GM03348 (cell line): ENCODE results near the gene MAN1B1.

ENCODE experiments used
- DNase-seq: peaks from one replicate; pipeline ENCODE4 v3.0.0; 2012; ENCODE audit warnings: low spot score

MAN1B1 gene

DNA sequence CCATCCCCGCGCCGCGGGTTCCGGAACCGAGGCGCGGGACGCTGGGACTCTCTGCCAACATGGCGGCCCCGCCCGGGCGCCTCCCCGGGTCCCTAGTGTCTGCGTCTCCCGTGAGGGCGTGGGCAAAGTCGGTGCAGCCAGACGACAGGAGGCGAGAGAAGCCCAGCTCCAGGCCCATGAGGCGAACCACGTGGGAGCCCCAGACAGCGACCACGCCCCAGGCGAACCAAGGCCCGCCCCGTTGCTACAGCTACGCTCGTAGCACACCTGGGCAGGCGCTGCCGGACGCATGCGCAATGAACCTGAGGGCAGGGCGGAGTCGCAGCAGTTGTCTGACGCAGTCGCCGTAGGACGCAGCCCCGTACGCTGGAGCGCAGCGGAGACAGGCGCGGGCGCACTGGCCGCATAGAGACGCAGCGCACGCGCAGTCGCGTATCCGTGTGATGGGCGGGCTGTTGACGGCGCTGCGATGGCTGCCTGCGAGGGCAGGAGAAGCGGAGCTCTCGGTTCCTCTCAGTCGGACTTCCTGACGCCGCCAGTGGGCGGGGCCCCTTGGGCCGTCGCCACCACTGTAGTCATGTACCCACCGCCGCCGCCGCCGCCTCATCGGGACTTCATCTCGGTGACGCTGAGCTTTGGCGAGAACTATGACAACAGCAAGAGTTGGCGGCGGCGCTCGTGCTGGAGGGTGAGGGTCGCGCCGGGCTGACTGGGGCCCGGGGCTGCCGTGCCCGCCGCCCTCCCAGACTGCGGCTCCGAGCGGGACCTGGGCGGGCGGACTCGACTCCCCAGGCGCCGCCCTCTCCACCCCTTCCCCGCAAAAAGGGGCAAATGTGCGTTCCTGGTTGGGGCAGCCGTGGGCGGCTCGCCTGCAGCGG lies at the start of gene MAN1B1:
Gene MAN1B1 (plus strand): TSS at position 455 of the 878 bp plus-strand sequence. CDS start 15 bp downstream, at position 470.
- DNase-seq = peak; percentile 99

DNA sequence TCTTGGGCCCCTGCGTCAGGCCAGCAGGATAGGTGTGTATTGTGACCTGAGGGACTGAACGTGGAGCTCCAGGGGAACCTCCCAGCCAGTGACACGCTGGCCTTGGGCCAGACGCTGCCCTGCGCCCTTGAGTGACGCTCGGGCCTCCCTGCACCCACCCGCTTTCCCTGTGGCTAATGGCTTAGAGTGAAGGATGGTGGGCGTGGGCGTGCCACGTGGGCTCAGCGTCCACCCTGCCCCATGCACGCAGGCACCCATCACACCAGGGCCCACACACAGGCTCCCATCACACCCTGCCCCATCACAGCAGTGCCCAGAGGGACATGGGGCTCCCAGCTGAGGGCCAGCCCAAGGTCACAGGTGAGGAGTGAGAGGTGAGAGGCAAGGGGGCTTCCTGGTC lies 49.8 kb upstream of the MAN1B1 start:
- DNase-seq = no peak

GRCh38 chr9:137037483-137037882 lies 49.3 kb upstream of the MAN1B1 start:
- no peak for DNase-seq

GRCh38 chr9:137038916-137039315 lies 47.9 kb upstream of the MAN1B1 start:
- DNase-seq = no peak

GRCh38 chr9:137039611-137040366 lies 47.0 kb upstream of the MAN1B1 start:
- no peak for DNase-seq

DNA sequence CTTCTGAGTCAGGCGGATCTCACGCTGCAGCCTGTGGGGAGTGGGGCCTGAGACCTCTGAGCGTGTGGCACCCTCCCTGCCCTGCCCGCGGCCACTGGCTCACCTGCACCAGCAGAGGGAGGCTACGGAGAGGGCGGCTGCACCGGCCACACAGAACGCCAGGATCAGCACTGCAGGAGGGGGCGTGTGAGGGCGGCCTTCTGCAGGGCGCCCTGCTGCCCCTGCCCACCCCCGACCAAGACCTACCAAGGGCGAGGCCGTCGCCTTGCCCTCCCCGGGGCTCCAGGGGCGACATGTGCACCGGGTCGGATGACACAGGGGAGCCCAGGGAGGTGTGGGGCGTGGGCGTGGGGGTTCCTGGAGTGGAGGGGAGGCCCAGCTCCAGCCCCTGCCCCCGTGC lies 46.2 kb upstream of the MAN1B1 start:
- DNase-seq = no peak

- no peak for DNase-seq
Observed at GRCh38 chr9:137041124-137041523, 45.7 kb upstream of the MAN1B1 start.

GRCh38 chr9:137042751-137043727 lies 43.7 kb upstream of the MAN1B1 start:
- no peak for DNase-seq

- DNase-seq = no peak
Observed at GRCh38 chr9:137044037-137044436, 42.7 kb upstream of the MAN1B1 start.

- DNase-seq = peak; percentile 44
Observed at GRCh38 chr9:137044502-137045177, 42.1 kb upstream of the MAN1B1 start.

- DNase-seq = peak; percentile 71
Observed at GRCh38 chr9:137045294-137046087, 41.3 kb upstream of the MAN1B1 start.

GRCh38 chr9:137046088-137046787 lies 40.5 kb upstream of the MAN1B1 start, which contains the start of gene NPDC1:
Gene NPDC1 (minus strand): TSS chr9:137046177. CDS start chr9:137045989, 188 bp downstream.
- DNase-seq = peak; percentile 94

DNA sequence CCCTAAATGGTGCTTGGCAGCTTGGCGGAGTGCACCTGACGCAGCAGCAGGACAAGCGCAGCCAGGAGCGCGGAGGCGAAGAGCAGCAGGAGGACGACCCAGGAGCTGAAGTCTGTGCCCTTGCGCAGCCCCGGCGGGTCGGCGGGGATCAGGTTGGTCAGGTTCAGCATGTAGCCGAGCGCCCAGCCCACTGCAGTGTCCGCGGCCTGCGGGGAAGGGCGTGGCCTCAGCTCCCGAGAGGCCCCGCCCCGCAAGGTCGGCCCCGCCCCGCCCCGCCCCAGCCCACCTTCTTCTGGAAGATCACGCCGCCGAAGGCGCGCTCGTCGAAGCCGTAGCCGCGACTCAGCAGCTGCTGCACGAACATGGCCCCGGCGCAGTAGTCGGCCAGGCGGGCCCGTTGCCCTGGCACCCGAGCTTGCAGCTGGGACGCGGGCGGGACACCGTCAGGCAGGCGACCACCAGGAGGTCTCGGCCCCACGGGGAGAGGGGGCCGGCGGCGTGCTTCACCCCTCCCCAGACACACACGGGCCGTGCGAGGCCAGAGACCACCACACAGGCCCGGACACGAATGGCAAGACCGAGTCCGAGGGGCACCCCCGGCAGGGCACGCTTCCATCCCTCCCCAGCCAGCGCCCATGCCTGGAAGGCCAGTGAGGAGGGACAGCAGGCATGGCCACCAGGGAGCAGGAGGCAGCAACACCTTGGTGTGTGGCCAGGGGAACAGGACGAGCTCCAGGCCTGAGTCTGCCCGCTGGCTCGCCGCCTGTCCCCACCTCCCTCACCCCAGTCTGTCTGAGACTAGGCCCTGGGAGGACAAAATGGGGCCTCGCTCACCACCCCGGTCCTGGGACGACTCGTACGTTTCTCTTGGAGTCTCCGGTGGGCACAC lies 37.9 kb upstream of the MAN1B1 start:
- no peak for DNase-seq

DNA sequence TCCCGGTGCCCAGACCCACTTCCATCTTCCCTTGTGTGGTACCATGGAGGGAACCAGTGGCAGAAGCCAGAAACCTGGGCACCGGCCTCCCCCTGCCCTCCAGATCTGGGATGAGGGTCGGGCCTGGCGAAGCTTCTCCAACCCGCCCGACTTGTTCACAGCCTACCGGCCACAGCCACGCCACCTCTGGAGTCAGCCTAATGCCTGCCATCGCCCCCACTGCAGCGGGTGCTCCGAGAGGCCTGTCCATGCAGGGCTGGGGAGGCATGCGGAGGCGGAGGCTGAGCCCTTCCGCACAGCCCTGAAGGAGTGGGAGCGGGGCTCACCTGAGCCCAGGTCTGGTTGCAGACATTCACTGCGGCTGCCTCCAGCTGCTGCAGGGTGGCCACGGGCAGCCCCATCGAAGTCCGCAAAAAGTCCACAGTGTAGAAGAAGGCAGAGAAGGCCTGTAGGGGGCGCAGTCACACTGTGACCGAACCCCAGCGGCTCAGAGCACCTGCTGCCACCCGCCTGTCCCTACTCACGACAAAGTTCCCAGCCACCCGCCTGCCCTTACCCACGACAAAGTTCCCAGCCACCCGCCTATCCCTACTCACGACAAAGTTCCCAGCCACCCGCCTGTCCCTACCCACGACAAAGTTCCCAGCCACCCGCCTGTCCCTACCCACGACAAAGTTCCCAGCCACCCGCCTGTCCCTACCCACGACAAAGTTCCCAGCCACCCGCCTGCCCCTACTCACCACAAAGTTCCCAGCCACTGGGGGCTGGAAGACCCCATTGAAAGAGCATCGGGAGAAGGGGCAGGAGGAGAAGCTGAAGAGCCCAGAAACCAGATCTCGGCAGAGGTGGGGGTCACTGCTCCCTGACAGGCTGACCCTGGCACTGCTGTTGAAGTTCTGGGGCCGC lies 37.0 kb upstream of the MAN1B1 start:
- DNase-seq = peak; percentile 71

DNA sequence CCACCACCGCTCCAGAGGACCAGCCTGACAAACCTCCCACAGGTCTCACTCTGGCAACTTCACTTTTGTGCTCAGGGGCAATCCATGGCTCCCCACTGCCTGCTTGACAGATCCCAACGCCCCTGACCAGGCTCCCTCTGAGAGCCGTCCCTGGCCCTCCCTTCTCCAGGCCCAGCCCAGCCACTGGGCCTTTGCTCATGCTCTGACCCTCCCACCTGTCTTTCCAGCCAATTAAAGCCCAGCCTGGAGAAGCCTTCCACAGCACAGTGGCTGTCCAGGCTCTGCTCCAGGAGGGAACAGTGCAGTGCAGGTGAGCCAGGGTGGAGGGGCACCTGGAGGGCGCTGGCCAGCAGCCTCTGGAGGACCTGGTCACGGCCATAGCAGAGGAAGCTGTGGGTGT lies 36.2 kb upstream of the MAN1B1 start:
- DNase-seq = no peak

GRCh38 chr9:137051145-137051724 lies 35.5 kb upstream of the MAN1B1 start:
- DNase-seq = no peak

DNA sequence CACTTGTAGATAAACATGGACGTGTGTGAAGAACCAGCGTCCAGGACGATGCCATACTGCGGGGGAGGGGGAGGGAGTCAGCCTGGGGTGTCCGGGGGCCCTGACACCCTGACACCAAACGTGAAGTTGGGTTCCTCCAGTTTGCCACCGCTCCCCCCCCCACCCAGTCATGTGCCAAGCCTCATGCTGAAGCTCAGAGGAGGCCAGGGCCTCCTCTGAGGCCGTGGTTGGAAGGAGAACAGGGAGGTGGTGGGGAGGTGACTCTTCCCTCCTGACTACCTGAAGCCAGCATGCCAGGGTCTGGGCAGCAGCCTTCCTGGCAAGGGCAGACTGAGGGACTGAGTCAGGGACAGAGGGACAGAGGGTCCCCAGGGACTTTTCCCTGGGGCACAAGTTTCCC lies 34.5 kb upstream of the MAN1B1 start:
- DNase-seq = no peak
